ENCODE data around the gene MKRN2. TPM values are rescaled to one million over a fixed set of nuclear protein-coding genes. Genes with fewer than 3 reads are reported as not detected.

The MKRN2 gene
- total and polyA plus RNA-seq, 7 donors: 11.6 to 37.4 (median 27.4) TPM

DNA sequence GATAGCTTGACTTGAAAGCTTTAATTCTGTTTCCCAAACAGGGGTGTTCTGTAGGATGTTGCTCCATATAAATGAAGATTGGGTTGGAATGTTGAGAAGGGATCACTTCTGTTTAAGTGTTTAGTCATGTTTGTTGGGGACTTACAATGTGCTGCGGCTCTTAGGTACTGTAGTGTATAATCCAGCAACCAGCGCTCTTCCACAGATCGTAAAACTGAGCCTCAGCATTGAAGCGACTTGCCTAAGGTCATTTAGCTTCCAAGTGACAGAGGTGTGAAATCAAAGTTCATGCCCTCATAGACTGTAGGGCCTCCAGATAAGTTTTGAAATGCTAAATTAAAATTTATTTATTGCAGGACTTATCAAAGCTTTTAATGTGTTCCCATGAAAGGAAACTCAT lies 1.8 kb downstream of the MKRN2 start:
- Histone ChIP-seq H3K4me1 (peaks cover 0 to 72% (median 49%) of the 10 kb centered on the region in 4 donors), H3K9me3 (no peaks in the 10 kb centered on the region), H3K36me3 (no peaks in the 10 kb centered on the region), H3K4me3 (peak overlapping the region in 1 of 4 donors; percentile 75), H3K27me3 (peaks cover 0 to 13% (median 8%) of the 10 kb centered on the region in 3 donors), H3K27ac (no peak overlapping the region)
- TF ChIP-seq POLR2A (IDR thresholded peaks at IDR 0.05): no peak
- TF ChIP-seq POLR2AphosphoS5 (IDR thresholded peaks at IDR 0.05): no peak
- TF ChIP-seq, protein P1, sequence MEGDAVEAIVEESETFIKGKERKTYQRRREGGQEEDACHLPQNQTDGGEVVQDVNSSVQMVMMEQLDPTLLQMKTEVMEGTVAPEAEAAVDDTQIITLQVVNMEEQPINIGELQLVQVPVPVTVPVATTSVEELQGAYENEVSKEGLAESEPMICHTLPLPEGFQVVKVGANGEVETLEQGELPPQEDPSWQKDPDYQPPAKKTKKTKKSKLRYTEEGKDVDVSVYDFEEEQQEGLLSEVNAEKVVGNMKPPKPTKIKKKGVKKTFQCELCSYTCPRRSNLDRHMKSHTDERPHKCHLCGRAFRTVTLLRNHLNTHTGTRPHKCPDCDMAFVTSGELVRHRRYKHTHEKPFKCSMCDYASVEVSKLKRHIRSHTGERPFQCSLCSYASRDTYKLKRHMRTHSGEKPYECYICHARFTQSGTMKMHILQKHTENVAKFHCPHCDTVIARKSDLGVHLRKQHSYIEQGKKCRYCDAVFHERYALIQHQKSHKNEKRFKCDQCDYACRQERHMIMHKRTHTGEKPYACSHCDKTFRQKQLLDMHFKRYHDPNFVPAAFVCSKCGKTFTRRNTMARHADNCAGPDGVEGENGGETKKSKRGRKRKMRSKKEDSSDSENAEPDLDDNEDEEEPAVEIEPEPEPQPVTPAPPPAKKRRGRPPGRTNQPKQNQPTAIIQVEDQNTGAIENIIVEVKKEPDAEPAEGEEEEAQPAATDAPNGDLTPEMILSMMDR (IDR thresholded peaks at IDR 0.05): no peak
- TF ChIP-seq EP300 (IDR thresholded peaks at IDR 0.05): no peak
- 23 to 70% methylated on average over 4 of the region's 4 CpGs for WGBS, 2 donors
- intact Hi-C loops (cut with DNase I): loop anchor here (5.0 kb wide), 2 partner anchors 71 to 284 kb away; partner anchors contain the start of gene RPL32
- DNase-seq: no peak

DNA sequence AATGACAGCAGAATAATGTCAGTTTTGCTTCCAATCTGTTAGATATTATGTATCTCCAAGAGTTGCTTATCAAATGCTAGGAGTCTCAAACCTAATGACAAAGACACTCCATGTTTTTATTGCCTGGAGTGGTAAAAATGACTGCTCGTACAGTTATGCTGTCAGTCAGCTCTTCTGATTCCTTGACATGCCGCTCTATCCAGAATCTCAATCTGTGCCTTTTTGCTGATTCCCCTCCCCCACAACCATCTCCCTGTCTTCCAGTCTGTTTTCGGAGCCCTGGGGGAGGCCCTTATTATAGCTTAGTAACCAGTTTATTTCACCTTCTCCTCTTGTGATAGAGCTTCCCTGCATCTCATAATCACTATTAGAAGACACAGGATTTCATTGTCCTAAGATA lies 2.6 kb downstream of the MKRN2 start:
- intact Hi-C loops (cut with DNase I): loop anchor here (5.0 kb wide), 2 partner anchors 72 to 283 kb away; partner anchors contain the start of gene RPL32
- Histone ChIP-seq H3K36me3 (no peaks in the 10 kb centered on the region), H3K4me1 (peaks cover 0 to 67% (median 44%) of the 10 kb centered on the region in 4 donors), H3K27me3 (peaks cover 0 to 5% (median 5%) of the 10 kb centered on the region in 3 donors), H3K27ac (no peak overlapping the region), H3K9me3 (no peaks in the 10 kb centered on the region), H3K4me3 (no peak overlapping the region)
- TF ChIP-seq POLR2AphosphoS5 (IDR thresholded peaks at IDR 0.05): no peak
- no peak for TF ChIP-seq EP300 (IDR thresholded peaks at IDR 0.05)
- 72 to 87% methylated on average over 3 of the region's 3 CpGs for WGBS, 2 donors
- DNase-seq: no peak

DNA sequence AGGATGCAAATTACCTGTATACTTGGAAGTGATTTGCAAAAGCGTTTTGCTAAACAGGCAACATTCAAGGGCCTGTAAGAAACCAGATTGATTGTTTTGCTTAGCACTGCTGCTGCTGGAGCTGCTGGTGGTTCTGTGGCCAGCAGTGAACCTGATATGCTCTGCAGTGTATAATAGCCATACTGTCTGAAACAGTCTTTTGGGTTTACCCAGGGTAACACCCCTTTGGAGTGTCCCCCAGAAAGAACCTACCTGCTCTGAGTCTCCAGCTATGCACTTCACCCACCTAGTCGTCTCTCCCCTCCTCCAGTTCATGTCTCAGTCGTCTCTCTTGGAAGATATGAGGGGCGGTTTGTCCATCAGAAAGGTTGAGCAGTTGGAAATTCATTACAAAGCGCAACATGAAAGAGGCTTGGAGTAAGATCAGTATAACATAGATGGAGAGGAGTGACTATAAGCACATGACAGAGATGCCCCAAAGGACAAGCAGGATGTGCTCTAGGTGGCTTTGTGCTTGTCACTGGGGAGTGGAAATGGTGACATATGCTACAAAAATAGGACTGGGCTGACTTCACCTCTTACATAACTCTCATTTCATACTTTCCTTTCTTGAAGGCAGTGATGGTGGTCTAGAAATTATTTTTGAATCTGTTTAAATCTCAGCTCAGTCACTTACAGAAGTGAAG lies 3.8 kb downstream of the MKRN2 start:
- peaks cover 0 to 64% (median 45%) of the 10 kb centered on the region in 4 donors for H3K4me1 ChIP-seq
- H3K27me3 ChIP-seq: no peaks in the 10 kb centered on the region
- TF ChIP-seq POLR2AphosphoS5 (IDR thresholded peaks at IDR 0.05) (no peak), EP300 (IDR thresholded peaks at IDR 0.05) (no peak), POLR2A (IDR thresholded peaks at IDR 0.05) (no peak)
- TF ChIP-seq, protein P1 (IDR thresholded peaks at IDR 0.05): no peak
- 79 to 85% methylated on average over 5 of the region's 5 CpGs for WGBS, 2 donors
- H3K27ac ChIP-seq: no peak overlapping the region
- H3K36me3 ChIP-seq: no peaks in the 10 kb centered on the region
- DNase-seq: no peak
- no peaks in the 10 kb centered on the region for H3K9me3 ChIP-seq
- intact Hi-C loops (cut with DNase I): no loop called here
- H3K4me3 ChIP-seq: no peak overlapping the region

DNA sequence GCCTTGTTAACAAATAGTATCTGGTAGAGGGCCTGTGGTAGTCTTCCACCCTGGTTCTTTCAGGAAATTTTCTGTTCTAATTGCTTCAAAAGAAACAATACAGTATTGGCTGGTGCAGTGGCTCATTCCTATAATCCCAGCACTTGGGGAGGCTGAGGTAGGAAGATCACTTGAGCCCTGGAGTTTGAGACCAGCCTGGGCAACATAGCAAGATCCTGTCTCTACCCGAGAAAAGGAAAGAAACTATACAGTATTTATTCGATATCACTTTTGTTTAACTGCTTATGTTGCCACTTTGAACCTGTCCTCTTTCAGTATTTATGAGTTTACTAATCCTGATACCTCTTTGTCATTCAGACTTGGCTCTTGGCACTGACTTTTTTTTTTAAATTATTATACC lies 4.5 kb downstream of the MKRN2 start:
- H3K4me1 ChIP-seq: peaks cover 0 to 57% (median 38%) of the 10 kb centered on the region in 4 donors
- WGBS, 2 donors: 38 to 83% methylated on average over 2 of the region's 2 CpGs
- intact Hi-C loops (cut with DNase I): no loop called here

DNA sequence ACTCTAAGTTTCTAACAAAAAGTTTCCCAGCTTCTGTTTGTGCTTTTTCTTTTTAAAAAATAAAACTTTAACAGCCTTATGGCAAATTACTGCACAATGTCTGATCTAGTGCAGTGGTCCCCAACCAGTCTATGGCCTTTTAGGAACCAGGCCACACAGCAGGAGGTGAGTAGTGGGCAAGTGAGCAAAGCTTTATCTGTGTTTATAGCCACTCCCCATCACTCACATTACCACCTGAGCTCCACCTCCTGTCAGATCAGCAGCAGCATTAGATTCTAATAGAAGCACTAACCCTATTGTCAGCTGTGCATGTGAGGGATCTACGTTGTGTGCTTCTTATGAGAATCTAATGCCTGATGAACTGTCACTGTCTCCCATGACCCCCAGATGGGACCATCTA lies 5.6 kb downstream of the MKRN2 start:
- DNase-seq: no peak
- intact Hi-C loops (cut with DNase I): no loop called here
- no peak overlapping the region for H3K4me3 ChIP-seq
- peak overlapping the region in 2 of 4 donors; percentile 8 to 33 for H3K27ac ChIP-seq
- peaks cover 0 to 55% (median 38%) of the 10 kb centered on the region in 4 donors for H3K4me1 ChIP-seq
- H3K9me3 ChIP-seq: no peaks in the 10 kb centered on the region
- H3K36me3 ChIP-seq: no peaks in the 10 kb centered on the region
- 82 to 90% methylated on average over 1 of the region's 1 CpG for WGBS, 2 donors
- H3K27me3 ChIP-seq: no peaks in the 10 kb centered on the region
- TF ChIP-seq EP300 (IDR thresholded peaks at IDR 0.05) (no peak), POLR2AphosphoS5 (IDR thresholded peaks at IDR 0.05) (no peak), POLR2A (IDR thresholded peaks at IDR 0.05) (no peak)
- TF ChIP-seq, protein P1 (IDR thresholded peaks at IDR 0.05): no peak

More for the DNA sequence above, 4.5 kb downstream of the MKRN2 start:
- Histone ChIP-seq H3K9me3 (no peaks in the 10 kb centered on the region), H3K4me3 (no peak overlapping the region), H3K27me3 (no peaks in the 10 kb centered on the region), H3K36me3 (no peaks in the 10 kb centered on the region), H3K27ac (no peak overlapping the region)
- no peak for DNase-seq
- TF ChIP-seq EP300 (IDR thresholded peaks at IDR 0.05) (no peak), POLR2A (IDR thresholded peaks at IDR 0.05) (no peak), POLR2AphosphoS5 (IDR thresholded peaks at IDR 0.05) (no peak)
- TF ChIP-seq, protein P1 (IDR thresholded peaks at IDR 0.05): no peak
